KOPT-K1 (cell line): ENCODE data around the gene ZNF169.
"Not testable (repeated sequence)": the region's sequence is repeated elsewhere in the genome, so short reads cannot be mapped to it uniquely, and the experiment has no call there.

ENCODE experiments used
- H3K27ac ChIP-seq: fragments of 200-600 bp; sonication (generic); 2 replicates; pipeline ENCODE4 v1.5.1; 2016; ENCODE audit warnings: antibody characterized with exemption, mild to moderate bottlenecking, low read depth, low read length; ENCODE audit not compliant: poor library complexity, severe bottlenecking
- H3K36me3 ChIP-seq: fragments of 200-600 bp; sonication (generic); 2 replicates; pipeline ENCODE4 v1.5.1; 2017; ENCODE audit warnings: antibody characterized with exemption, mild to moderate bottlenecking, low read length, moderate library complexity; ENCODE audit not compliant: insufficient read depth
- H3K9me3 ChIP-seq: fragments of 200-600 bp; sonication (generic); 2 replicates; pipeline ENCODE4 v1.5.1; 2017; ENCODE audit warnings: antibody characterized with exemption, low read length, mild to moderate bottlenecking; ENCODE audit not compliant: insufficient read depth, poor library complexity, severe bottlenecking

The ZNF169 gene

GRCh38 chr9:94315034-94315984 is 56.2 kb downstream of the ZNF169 start:
- H3K27ac ChIP-seq, H3K36me3 ChIP-seq, H3K9me3 ChIP-seq: not testable (repeated sequence)

GRCh38 chr9:94316236-94316635 is 57.1 kb downstream of the ZNF169 start:
- H3K36me3 ChIP-seq, H3K9me3 ChIP-seq, H3K27ac ChIP-seq: not testable (repeated sequence)

GRCh38 chr9:94317949-94318657 is 59.0 kb downstream of the ZNF169 start:
- H3K27ac ChIP-seq, H3K9me3 ChIP-seq, H3K36me3 ChIP-seq: not testable (repeated sequence)

- H3K36me3 ChIP-seq, H3K27ac ChIP-seq, H3K9me3 ChIP-seq: not testable (repeated sequence)
These were observed 63.3 kb downstream of the ZNF169 start for GRCh38 chr9:94322342-94322940.

- not testable (repeated sequence) for H3K27ac ChIP-seq, H3K36me3 ChIP-seq, H3K9me3 ChIP-seq
These were observed 64.2 kb downstream of the ZNF169 start for GRCh38 chr9:94323153-94323798.

- not testable (repeated sequence) for H3K27ac ChIP-seq, H3K9me3 ChIP-seq
These were observed 66.5 kb downstream of the ZNF169 start for GRCh38 chr9:94325583-94325982.

GRCh38 chr9:94328544-94328943 is 69.4 kb downstream of the ZNF169 start, which contains the start of gene NUTM2F:
Gene NUTM2F (minus strand): TSS chr9:94328644. CDS start chr9:94328623, 21 bp downstream.
- not testable (repeated sequence) for H3K36me3 ChIP-seq, H3K27ac ChIP-seq, H3K9me3 ChIP-seq

More at GRCh38 chr9:94325583-94325982, 66.5 kb downstream of the ZNF169 start:
- not testable (repeated sequence) for H3K36me3 ChIP-seq

GRCh38 chr9:94336445-94336844 is 77.3 kb downstream of the ZNF169 start:
- H3K27ac ChIP-seq, H3K9me3 ChIP-seq, H3K36me3 ChIP-seq: not testable (repeated sequence)

- not testable (repeated sequence) for H3K9me3 ChIP-seq, H3K27ac ChIP-seq, H3K36me3 ChIP-seq
These were observed 79.6 kb downstream of the ZNF169 start for GRCh38 chr9:94338723-94339122.

GRCh38 chr9:94339657-94340056 is 80.6 kb downstream of the ZNF169 start:
- H3K36me3 ChIP-seq, H3K9me3 ChIP-seq, H3K27ac ChIP-seq: not testable (repeated sequence)

GRCh38 chr9:94340750-94341149 is 81.7 kb downstream of the ZNF169 start:
- not testable (repeated sequence) for H3K36me3 ChIP-seq, H3K9me3 ChIP-seq, H3K27ac ChIP-seq

- H3K9me3 ChIP-seq: not testable (repeated sequence)
These were observed 82.6 kb downstream of the ZNF169 start for GRCh38 chr9:94341703-94342102.

GRCh38 chr9:94347451-94347850 is 88.4 kb downstream of the ZNF169 start:
- H3K9me3 ChIP-seq, H3K27ac ChIP-seq, H3K36me3 ChIP-seq: not testable (repeated sequence)

More at GRCh38 chr9:94341703-94342102, 82.6 kb downstream of the ZNF169 start:
- H3K36me3 ChIP-seq, H3K27ac ChIP-seq: not testable (repeated sequence)

GRCh38 chr9:94348754-94349153 is 89.7 kb downstream of the ZNF169 start:
- not testable (repeated sequence) for H3K27ac ChIP-seq, H3K9me3 ChIP-seq, H3K36me3 ChIP-seq
